Breast epithelium (tissue), 4 donors: ENCODE measurements around the gene EOGT. TPM values are rescaled to one million over a fixed set of nuclear protein-coding genes. Genes with fewer than 3 reads are reported as not detected.

ENCODE experiments used
- DNase-seq, 2 donors: peaks; one replicate each; pipeline ENCODE4 v3.0.0-alpha.2; 2019; ENCODE audit warnings: low spot score in 2 of 2
- H3K27ac ChIP-seq, 2 donors: fragments of 200-600 bp; sonication (generic) in 1 of 2; one replicate each; pipeline ENCODE4 v1.5.1; 2016 to 2019; ENCODE audit warnings: mild to moderate bottlenecking in 1 of 2
- H3K27me3 ChIP-seq, 2 donors: fragments of 200-600 bp; sonication (generic) in 1 of 2; one replicate each; pipeline versions ENCODE4 v1.5.1 to v1.6.0; 2017 to 2019; ENCODE audit warnings: control low read depth in 1 of 2, mild to moderate bottlenecking in 1 of 2
- H3K36me3 ChIP-seq: fragments of 200-600 bp; one replicate; pipeline ENCODE4 v1.5.1; 2019
- H3K4me1 ChIP-seq, 2 donors: fragments of 200-600 bp; sonication (generic); one replicate each; pipeline ENCODE4 v1.5.1; 2016 to 2019; ENCODE audit warnings: control low read depth in 1 of 2
- H3K4me3 ChIP-seq, 3 donors: fragments of 200-600 bp; sonication (generic); 1 replicate in 2 of 3; 2 replicates in 1 of 3; pipeline ENCODE4 v1.5.1; 2016 to 2019; ENCODE audit warnings: mild to moderate bottlenecking in 3 of 3, moderate library complexity in 2 of 3
- H3K9me3 ChIP-seq, 2 donors: fragments of 200-600 bp; sonication (generic) in 1 of 2; one replicate each; pipeline ENCODE4 v1.5.1; 2016 to 2019; ENCODE audit warnings: control low read depth in 1 of 2
- CTCF ChIP-seq, 3 donors: fragments of 450-650 bp; IDR thresholded peaks; one replicate each; pipeline ENCODE4 v1.5.1; 2016 to 2017; ENCODE audit warnings: antibody characterized with exemption in 3 of 3, mild to moderate bottlenecking in 3 of 3, moderate library complexity in 3 of 3
- POLR2A ChIP-seq: fragments of 450-650 bp; IDR thresholded peaks from one replicate; pipeline ENCODE4 v1.6.1; 2016; ENCODE audit warnings: antibody characterized with exemption, mild to moderate bottlenecking, moderate library complexity
- POLR2AphosphoS5 ChIP-seq, 3 donors: sonication (generic); formaldehyde crosslinking; IDR thresholded peaks; one replicate each; pipeline ENCODE4 v1.6.1; 2017; ENCODE audit warnings: antibody characterized with exemption in 3 of 3
- intact Hi-C: fragments of 100-400 bp; cut with DNase I; formaldehyde crosslinking; loops from one replicate; pipeline ENCODE4 v1.15.1; 2023; ENCODE audit warnings: low total_unique reads
- total RNA-seq, 3 donors: library from RNA; depleted of rRNA; stranded (reverse); fragments of >200 nt; gene quantifications; one replicate each; pipeline ENCODE4 v1.1.0, GENCODE V29; 2016

EOGT gene
- total RNA-seq, 3 donors from 2014 or later, result 34.2 to 71.7 (median 58.0) TPM

- Histone ChIP-seq H3K27me3 (no peaks in the 10 kb centered on the region), H3K4me1 (peaks cover 0 to 23% of the 10 kb centered on the region in 2 donors), H3K4me3 (peak within 1 kb of the TSS; percentile 84 to 92 (median 86)), H3K27ac (peak within 1 kb of the TSS; percentile 99), H3K36me3 (peaks cover 12% of the 10 kb centered on the region), H3K9me3 (no peaks in the 10 kb centered on the region)
- DNase-seq, result peak; percentile 97 to 98
- intact Hi-C loops, result no loop called here
- no peak for TF ChIP-seq CTCF (IDR thresholded peaks at IDR 0.05)
- TF ChIP-seq POLR2A, result peak; percentile 83
- TF ChIP-seq POLR2AphosphoS5 (IDR thresholded peaks at IDR 0.05), result peak; percentile 76 to 96 (median 86)
Observed at GRCh38 chr3:69051756-69052471, 38.4 kb upstream of the EOGT start, which contains the start of gene TMF1. TMF1 (minus strand) TSS chr3:69052333; CDS start chr3:69052086, 247 bp downstream.

GRCh38 chr3:69048990-69049389 is 35.5 kb upstream of the EOGT start:
- H3K27ac ChIP-seq, result no peak overlapping the region
- DNase-seq, result no peak
- intact Hi-C loops, result no loop called here
- H3K4me1 ChIP-seq, result peaks cover 0 to 26% of the 10 kb centered on the region in 2 donors
- peaks cover 7% of the 10 kb centered on the region for H3K36me3 ChIP-seq
- H3K4me3 ChIP-seq, result no peak overlapping the region
- TF ChIP-seq POLR2A (no peak), POLR2AphosphoS5 (IDR thresholded peaks at IDR 0.05) (no peak)
- no peaks in the 10 kb centered on the region for H3K9me3 ChIP-seq
- H3K27me3 ChIP-seq, result no peaks in the 10 kb centered on the region

GRCh38 chr3:69044608-69045007 is 31.1 kb upstream of the EOGT start:
- Histone ChIP-seq H3K9me3 (no peaks in the 10 kb centered on the region), H3K27ac (no peak overlapping the region), H3K27me3 (no peaks in the 10 kb centered on the region), H3K4me1 (peaks cover 0 to 14% of the 10 kb centered on the region in 2 donors), H3K36me3 (peaks cover 15% of the 10 kb centered on the region), H3K4me3 (no peak overlapping the region)
- intact Hi-C loops, result no loop called here
- DNase-seq, result no peak
- no peak for TF ChIP-seq POLR2AphosphoS5 (IDR thresholded peaks at IDR 0.05)
- TF ChIP-seq CTCF (IDR thresholded peaks at IDR 0.05), result no peak
- TF ChIP-seq POLR2A, result no peak

GRCh38 chr3:69033470-69033869 is 20.0 kb upstream of the EOGT start:
- intact Hi-C loops, result no loop called here
- no peaks in the 10 kb centered on the region for H3K27me3 ChIP-seq
- H3K9me3 ChIP-seq, result no peaks in the 10 kb centered on the region
- no peak for DNase-seq
- no peak overlapping the region for H3K4me3 ChIP-seq
- no peak overlapping the region for H3K27ac ChIP-seq
- peaks cover 9% of the 10 kb centered on the region for H3K36me3 ChIP-seq
- no peak for TF ChIP-seq POLR2AphosphoS5 (IDR thresholded peaks at IDR 0.05)
- no peak for TF ChIP-seq CTCF (IDR thresholded peaks at IDR 0.05)
- no peak for TF ChIP-seq POLR2A
- no peaks in the 10 kb centered on the region for H3K4me1 ChIP-seq

GRCh38 chr3:69032737-69033136 is 19.3 kb upstream of the EOGT start:
- Histone ChIP-seq H3K36me3 (peaks cover 9% of the 10 kb centered on the region), H3K27me3 (no peaks in the 10 kb centered on the region), H3K27ac (no peak overlapping the region), H3K9me3 (no peaks in the 10 kb centered on the region), H3K4me1 (no peaks in the 10 kb centered on the region), H3K4me3 (no peak overlapping the region)
- no peak for TF ChIP-seq POLR2A
- TF ChIP-seq CTCF (IDR thresholded peaks at IDR 0.05), result no peak
- no peak for TF ChIP-seq POLR2AphosphoS5 (IDR thresholded peaks at IDR 0.05)
- intact Hi-C loops, result no loop called here
- no peak for DNase-seq
